Measurements from ENCODE around the gene ZNF362.

DNA sequence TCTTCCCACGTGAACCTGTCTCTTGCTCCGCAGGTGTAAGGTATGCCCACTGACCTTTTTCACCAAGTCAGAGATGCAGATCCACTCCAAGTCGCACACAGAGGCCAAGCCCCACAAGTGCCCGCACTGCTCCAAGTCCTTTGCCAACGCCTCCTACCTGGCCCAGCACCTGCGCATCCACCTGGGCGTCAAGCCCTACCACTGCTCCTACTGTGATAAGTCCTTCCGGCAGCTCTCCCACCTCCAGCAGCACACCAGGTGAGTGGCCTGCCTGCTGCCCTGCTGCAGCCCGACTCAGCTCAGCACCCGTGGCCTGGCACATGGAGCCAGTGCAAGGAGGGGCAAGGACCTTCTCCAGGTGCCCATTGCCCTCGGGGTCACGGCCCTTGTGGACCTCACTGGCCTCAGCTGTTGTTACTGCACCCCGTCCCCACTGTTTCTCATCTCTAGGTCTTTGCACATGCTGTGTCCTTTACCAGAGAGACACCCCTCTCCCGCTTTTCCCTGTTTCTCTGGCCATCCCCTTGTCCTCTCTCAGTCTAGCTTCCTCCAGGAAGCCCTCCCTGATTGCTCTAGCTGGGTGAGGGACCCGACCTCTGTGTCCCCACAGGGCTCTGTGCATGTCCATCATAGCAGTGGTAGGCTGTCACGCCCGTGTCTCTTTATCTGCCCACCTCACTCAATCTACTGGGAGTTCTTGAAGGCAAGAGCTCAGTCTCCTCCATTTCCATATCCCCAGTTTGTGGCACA is 25.4 kb downstream of the ZNF362 start:
- no peak for TF ChIP-seq POLR2A (IDR thresholded peaks at IDR 0.05; ENCODE audit: insufficient read depth in 1 of 2, low read depth in 2 of 2, low read length in 2 of 2)
- TF ChIP-seq ZNF747 (CRISPR knock-in tag; IDR thresholded peaks at IDR 0.05; ENCODE audit: borderline replicate concordance) = no peak
- TF ChIP-seq SIX1 (CRISPR knock-in tag; IDR thresholded peaks at IDR 0.05; ENCODE audit: borderline replicate concordance) = no peak
- TF ChIP-seq HCFC1 (IDR thresholded peaks at IDR 0.05; ENCODE audit: low read depth, low read length) = no peak
- TF ChIP-seq, protein P1, sequence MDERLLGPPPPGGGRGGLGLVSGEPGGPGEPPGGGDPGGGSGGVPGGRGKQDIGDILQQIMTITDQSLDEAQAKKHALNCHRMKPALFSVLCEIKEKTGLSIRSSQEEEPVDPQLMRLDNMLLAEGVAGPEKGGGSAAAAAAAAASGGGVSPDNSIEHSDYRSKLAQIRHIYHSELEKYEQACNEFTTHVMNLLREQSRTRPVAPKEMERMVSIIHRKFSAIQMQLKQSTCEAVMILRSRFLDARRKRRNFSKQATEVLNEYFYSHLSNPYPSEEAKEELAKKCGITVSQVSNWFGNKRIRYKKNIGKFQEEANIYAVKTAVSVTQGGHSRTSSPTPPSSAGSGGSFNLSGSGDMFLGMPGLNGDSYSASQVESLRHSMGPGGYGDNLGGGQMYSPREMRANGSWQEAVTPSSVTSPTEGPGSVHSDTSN (CRISPR knock-in tag; IDR thresholded peaks at IDR 0.05) = no peak
- no peak for TF ChIP-seq TBP (CRISPR knock-in tag; IDR thresholded peaks at IDR 0.05)
- TF ChIP-seq, protein P2, sequence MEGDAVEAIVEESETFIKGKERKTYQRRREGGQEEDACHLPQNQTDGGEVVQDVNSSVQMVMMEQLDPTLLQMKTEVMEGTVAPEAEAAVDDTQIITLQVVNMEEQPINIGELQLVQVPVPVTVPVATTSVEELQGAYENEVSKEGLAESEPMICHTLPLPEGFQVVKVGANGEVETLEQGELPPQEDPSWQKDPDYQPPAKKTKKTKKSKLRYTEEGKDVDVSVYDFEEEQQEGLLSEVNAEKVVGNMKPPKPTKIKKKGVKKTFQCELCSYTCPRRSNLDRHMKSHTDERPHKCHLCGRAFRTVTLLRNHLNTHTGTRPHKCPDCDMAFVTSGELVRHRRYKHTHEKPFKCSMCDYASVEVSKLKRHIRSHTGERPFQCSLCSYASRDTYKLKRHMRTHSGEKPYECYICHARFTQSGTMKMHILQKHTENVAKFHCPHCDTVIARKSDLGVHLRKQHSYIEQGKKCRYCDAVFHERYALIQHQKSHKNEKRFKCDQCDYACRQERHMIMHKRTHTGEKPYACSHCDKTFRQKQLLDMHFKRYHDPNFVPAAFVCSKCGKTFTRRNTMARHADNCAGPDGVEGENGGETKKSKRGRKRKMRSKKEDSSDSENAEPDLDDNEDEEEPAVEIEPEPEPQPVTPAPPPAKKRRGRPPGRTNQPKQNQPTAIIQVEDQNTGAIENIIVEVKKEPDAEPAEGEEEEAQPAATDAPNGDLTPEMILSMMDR (CRISPR knock-in tag; IDR thresholded peaks at IDR 0.05) = no peak
- no peak for TF ChIP-seq ETV6 (CRISPR knock-in tag; conservative IDR thresholded peaks at IDR 0.05)
- TF ChIP-seq, protein P3, sequence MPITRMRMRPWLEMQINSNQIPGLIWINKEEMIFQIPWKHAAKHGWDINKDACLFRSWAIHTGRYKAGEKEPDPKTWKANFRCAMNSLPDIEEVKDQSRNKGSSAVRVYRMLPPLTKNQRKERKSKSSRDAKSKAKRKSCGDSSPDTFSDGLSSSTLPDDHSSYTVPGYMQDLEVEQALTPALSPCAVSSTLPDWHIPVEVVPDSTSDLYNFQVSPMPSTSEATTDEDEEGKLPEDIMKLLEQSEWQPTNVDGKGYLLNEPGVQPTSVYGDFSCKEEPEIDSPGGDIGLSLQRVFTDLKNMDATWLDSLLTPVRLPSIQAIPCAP (CRISPR knock-in tag; IDR thresholded peaks at IDR 0.05; ENCODE audit: low read depth) = no peak
- TF ChIP-seq, protein P4, sequence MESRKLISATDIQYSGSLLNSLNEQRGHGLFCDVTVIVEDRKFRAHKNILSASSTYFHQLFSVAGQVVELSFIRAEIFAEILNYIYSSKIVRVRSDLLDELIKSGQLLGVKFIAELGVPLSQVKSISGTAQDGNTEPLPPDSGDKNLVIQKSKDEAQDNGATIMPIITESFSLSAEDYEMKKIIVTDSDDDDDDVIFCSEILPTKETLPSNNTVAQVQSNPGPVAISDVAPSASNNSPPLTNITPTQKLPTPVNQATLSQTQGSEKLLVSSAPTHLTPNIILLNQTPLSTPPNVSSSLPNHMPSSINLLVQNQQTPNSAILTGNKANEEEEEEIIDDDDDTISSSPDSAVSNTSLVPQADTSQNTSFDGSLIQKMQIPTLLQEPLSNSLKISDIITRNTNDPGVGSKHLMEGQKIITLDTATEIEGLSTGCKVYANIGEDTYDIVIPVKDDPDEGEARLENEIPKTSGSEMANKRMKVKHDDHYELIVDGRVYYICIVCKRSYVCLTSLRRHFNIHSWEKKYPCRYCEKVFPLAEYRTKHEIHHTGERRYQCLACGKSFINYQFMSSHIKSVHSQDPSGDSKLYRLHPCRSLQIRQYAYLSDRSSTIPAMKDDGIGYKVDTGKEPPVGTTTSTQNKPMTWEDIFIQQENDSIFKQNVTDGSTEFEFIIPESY (CRISPR knock-in tag; IDR thresholded peaks at IDR 0.05) = no peak
- TF ChIP-seq CAMTA2 (CRISPR knock-in tag; IDR thresholded peaks at IDR 0.05; ENCODE audit: borderline replicate concordance) = no peak
- TF ChIP-seq, protein P5, sequence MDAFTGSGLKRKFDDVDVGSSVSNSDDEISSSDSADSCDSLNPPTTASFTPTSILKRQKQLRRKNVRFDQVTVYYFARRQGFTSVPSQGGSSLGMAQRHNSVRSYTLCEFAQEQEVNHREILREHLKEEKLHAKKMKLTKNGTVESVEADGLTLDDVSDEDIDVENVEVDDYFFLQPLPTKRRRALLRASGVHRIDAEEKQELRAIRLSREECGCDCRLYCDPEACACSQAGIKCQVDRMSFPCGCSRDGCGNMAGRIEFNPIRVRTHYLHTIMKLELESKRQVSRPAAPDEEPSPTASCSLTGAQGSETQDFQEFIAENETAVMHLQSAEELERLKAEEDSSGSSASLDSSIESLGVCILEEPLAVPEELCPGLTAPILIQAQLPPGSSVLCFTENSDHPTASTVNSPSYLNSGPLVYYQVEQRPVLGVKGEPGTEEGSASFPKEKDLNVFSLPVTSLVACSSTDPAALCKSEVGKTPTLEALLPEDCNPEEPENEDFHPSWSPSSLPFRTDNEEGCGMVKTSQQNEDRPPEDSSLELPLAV (CRISPR knock-in tag; conservative IDR thresholded peaks at IDR 0.05; ENCODE audit: low read depth) = no peak

Measured in HepG2 (cell line).